SU-DHL-6 (cell line): Measurements from ENCODE around the gene SKIDA1.

ENCODE experiments used
- H2AFZ ChIP-seq: fragments of 200-600 bp; sonication (generic); 2 replicates; pipeline ENCODE4 v1.6.1; 2014; ENCODE audit warnings: low read depth, mild to moderate bottlenecking, moderate library complexity, mixed read lengths, antibody characterized with exemption, low read length; ENCODE audit not compliant: severe bottlenecking
- H3F3A ChIP-seq: fragments of 200-600 bp; shearing (Covaris generic); 2 replicates; pipeline ENCODE4 v1.6.0; 2016; ENCODE audit warnings: antibody characterized with exemption, mild to moderate bottlenecking; ENCODE audit not compliant: insufficient read depth
- H3K27ac ChIP-seq: fragments of 200-600 bp; sonication (generic); 2 replicates; pipeline ENCODE4 v1.5.1; 2016; ENCODE audit warnings: low read depth, mild to moderate bottlenecking, low read length, moderate library complexity, mixed read lengths
- H3K27me3 ChIP-seq: fragments of 200-600 bp; sonication (generic), shearing (Covaris generic); 2 replicates; pipeline ENCODE4 v1.6.0; 2014; ENCODE audit warnings: mild to moderate bottlenecking, low read length
- H3K36me3 ChIP-seq: fragments of 200-600 bp; sonication (generic); 2 replicates; pipeline ENCODE4 v1.6.1; 2014; ENCODE audit warnings: mild to moderate bottlenecking, low read length, mixed read lengths
- H3K4me2 ChIP-seq: fragments of 300-600, 200-600 bp; shearing (Covaris generic), sonication (generic); 2 replicates; pipeline ENCODE4 v1.6.0; 2014; ENCODE audit warnings: low read length, low read depth, mild to moderate bottlenecking; ENCODE audit not compliant: poor library complexity, severe bottlenecking
- H3K4me3 ChIP-seq: fragments of 200-600 bp; sonication (generic); 2 replicates; pipeline ENCODE4 v1.5.1; 2014; ENCODE audit warnings: antibody characterized with exemption, low read length, mild to moderate bottlenecking, mixed read lengths; ENCODE audit not compliant: insufficient read depth, poor library complexity, severe bottlenecking
- H3K79me2 ChIP-seq: fragments of 200-600 bp; sonication (generic); 2 replicates; pipeline ENCODE4 v1.6.1; 2014; ENCODE audit warnings: mild to moderate bottlenecking, low read length, moderate library complexity; ENCODE audit not compliant: insufficient read depth
- H3K9ac ChIP-seq: fragments of 200-600 bp; sonication (generic); 2 replicates; pipeline ENCODE4 v1.7.0; 2014; ENCODE audit warnings: mild to moderate bottlenecking, low read length
- H3K9me2 ChIP-seq: fragments of 200-600 bp; sonication (generic); replicated peaks from 2 replicates; pipeline ENCODE4 v1.6.1; 2014; ENCODE audit warnings: low read length; ENCODE audit not compliant: insufficient read depth
- H3K9me3 ChIP-seq: fragments of 200-600 bp; sonication (generic); 2 replicates; pipeline ENCODE4 v1.6.1; 2014; ENCODE audit warnings: low read length, mixed read lengths; ENCODE audit not compliant: insufficient read depth
- H4K20me1 ChIP-seq: fragments of 200-600 bp; sonication (generic); 2 replicates; pipeline ENCODE4 v1.6.1; 2014; ENCODE audit warnings: low read depth, mild to moderate bottlenecking, antibody characterized with exemption, low read length, moderate library complexity, mixed read lengths
- EZH2phosphoT487 ChIP-seq: fragments of 200-600 bp; sonication (generic), shearing (Covaris generic); conservative IDR thresholded peaks from 2 replicates; pipeline ENCODE4 v1.6.1; 2018; ENCODE audit warnings: mild to moderate bottlenecking, antibody characterized with exemption, low read length, moderate library complexity, mixed read lengths
- TF ChIP-seq, protein P1 (sequence below): fragments of 200-600 bp; sonication (generic); IDR thresholded peaks from one replicate; pipeline ENCODE4 v1.5.1; 2017; ENCODE audit warnings: antibody characterized with exemption, mild to moderate bottlenecking, low read length, moderate library complexity; ENCODE audit not compliant: insufficient read depth, poor library complexity, severe bottlenecking

SKIDA1 gene

GRCh38 chr10:21495002-21495751 lies 30.3 kb downstream of the SKIDA1 start:
- Histone ChIP-seq H3K4me3 (peak overlapping the region; percentile 57), H3K4me2 (peak overlapping the region; percentile 63), H3K36me3 (no peaks in the 10 kb centered on the region), H3K79me2 (no peaks in the 10 kb centered on the region), H3K9me3 (no peaks in the 10 kb centered on the region), H3F3A (no peaks in the 10 kb centered on the region), H3K9ac (peak overlapping the region; percentile 61), H3K27me3 (no peaks in the 10 kb centered on the region), H2AFZ (no peak overlapping the region), H3K27ac (no peak overlapping the region), H4K20me1 (no peaks in the 10 kb centered on the region), H3K9me2 (no peaks in the 10 kb centered on the region)
- TF ChIP-seq, protein P1, sequence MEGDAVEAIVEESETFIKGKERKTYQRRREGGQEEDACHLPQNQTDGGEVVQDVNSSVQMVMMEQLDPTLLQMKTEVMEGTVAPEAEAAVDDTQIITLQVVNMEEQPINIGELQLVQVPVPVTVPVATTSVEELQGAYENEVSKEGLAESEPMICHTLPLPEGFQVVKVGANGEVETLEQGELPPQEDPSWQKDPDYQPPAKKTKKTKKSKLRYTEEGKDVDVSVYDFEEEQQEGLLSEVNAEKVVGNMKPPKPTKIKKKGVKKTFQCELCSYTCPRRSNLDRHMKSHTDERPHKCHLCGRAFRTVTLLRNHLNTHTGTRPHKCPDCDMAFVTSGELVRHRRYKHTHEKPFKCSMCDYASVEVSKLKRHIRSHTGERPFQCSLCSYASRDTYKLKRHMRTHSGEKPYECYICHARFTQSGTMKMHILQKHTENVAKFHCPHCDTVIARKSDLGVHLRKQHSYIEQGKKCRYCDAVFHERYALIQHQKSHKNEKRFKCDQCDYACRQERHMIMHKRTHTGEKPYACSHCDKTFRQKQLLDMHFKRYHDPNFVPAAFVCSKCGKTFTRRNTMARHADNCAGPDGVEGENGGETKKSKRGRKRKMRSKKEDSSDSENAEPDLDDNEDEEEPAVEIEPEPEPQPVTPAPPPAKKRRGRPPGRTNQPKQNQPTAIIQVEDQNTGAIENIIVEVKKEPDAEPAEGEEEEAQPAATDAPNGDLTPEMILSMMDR = no peak
- TF ChIP-seq EZH2phosphoT487 = no peak

GRCh38 chr10:21494191-21495001 lies 31.1 kb downstream of the SKIDA1 start:
- H3K79me2 ChIP-seq = no peaks in the 10 kb centered on the region
- no peaks in the 10 kb centered on the region for H3K9me3 ChIP-seq
- H3K4me2 ChIP-seq = peak overlapping the region; percentile 63
- TF ChIP-seq, protein P1 = no peak
- no peak for TF ChIP-seq EZH2phosphoT487
- H3K27ac ChIP-seq = no peak overlapping the region
- no peaks in the 10 kb centered on the region for H3F3A ChIP-seq
- H3K27me3 ChIP-seq = no peaks in the 10 kb centered on the region
- no peaks in the 10 kb centered on the region for H3K36me3 ChIP-seq
- no peaks in the 10 kb centered on the region for H3K9me2 ChIP-seq
- no peaks in the 10 kb centered on the region for H4K20me1 ChIP-seq
- H3K9ac ChIP-seq = no peak overlapping the region
- no peak overlapping the region for H3K4me3 ChIP-seq
- H2AFZ ChIP-seq = no peak overlapping the region

- Histone ChIP-seq H3K27me3 (no peaks in the 10 kb centered on the region), H3K36me3 (no peaks in the 10 kb centered on the region), H4K20me1 (no peaks in the 10 kb centered on the region), H3K27ac (no peak overlapping the region), H3K79me2 (no peaks in the 10 kb centered on the region), H3K9ac (no peak overlapping the region), H3K4me2 (no peak overlapping the region), H3K9me3 (no peaks in the 10 kb centered on the region), H3K4me3 (no peak overlapping the region), H3K9me2 (no peaks in the 10 kb centered on the region), H2AFZ (no peak overlapping the region), H3F3A (no peaks in the 10 kb centered on the region)
- TF ChIP-seq, protein P1 = no peak
- no peak for TF ChIP-seq EZH2phosphoT487
These were observed 31.7 kb downstream of the SKIDA1 start for GRCh38 chr10:21493784-21494183.
